Activated naive CD8-positive, alpha-beta T cell (primary cell): Measurements from ENCODE around the gene SLC33A1.
"Not testable (repeated sequence)": the region's sequence is repeated elsewhere in the genome, so short reads cannot be mapped to it uniquely, and the experiment has no call there.

ENCODE experiments used
- H3K27ac Mint-ChIP-seq: one replicate; pipeline ENCODE4 v1.8.0; 2021; ENCODE audit warnings: mixed read lengths
- H3K27me3 Mint-ChIP-seq: one replicate; pipeline ENCODE4 v1.8.0; 2021; ENCODE audit warnings: mixed read lengths
- H3K36me3 Mint-ChIP-seq: one replicate; pipeline ENCODE4 v1.8.0; 2021; ENCODE audit warnings: mixed read lengths
- H3K4me1 Mint-ChIP-seq: one replicate; pipeline ENCODE4 v1.8.0; 2021; ENCODE audit warnings: low read depth, mixed read lengths
- H3K4me3 Mint-ChIP-seq: one replicate; pipeline ENCODE4 v1.8.0; 2021; ENCODE audit warnings: mild to moderate bottlenecking, mixed read lengths
- H3K9me3 Mint-ChIP-seq: one replicate; pipeline ENCODE4 v1.8.0; 2021; ENCODE audit warnings: low read depth, mixed read lengths

Gene SLC33A1

DNA sequence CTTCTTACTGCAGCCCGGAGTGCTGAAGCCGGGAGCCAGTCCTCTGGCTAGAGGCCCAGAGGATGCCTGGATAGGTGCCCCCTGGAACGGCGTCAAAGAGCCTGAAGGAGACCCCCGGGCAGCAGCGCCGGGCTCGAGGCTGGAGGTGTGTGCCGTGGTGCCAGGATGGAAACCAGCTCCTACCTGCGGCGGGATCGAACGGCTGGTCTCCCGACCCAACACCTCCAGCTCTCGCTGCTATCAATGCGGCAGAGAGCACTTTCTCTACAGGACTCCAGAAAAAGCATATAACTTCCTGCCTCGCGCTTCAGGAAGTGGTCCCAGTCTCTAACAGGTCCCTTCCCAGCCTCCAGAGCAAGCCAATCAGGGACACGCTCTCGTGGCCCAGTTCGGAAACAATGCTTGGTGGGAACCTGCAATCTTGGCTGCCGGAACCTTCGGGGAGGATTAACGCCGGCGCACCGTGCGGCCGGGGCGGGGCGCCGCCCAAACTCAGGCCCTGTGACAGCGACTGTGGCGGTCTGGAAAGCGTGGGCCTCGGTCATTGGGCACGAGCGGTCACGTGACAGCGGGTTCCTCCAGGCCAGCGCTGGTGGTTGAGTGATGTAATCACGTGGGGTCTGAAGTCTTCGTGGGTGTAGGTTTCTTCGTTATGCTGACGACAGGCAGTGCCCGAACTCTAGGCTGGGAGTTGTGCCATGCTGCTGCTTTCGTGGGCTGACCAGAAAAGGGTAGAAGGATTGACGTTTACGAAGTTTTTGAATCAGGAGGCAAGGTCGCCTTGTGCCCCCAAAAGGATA, at the start of gene SLC33A1:
Gene SLC33A1 (minus strand): TSS at position 287 of the 800 bp plus-strand sequence. CDS start 430 bp downstream, outside the sequence.
- peaks cover 9% of the 10 kb centered on the region for H3K36me3 Mint-ChIP-seq
- peaks cover 36% of the 10 kb centered on the region for H3K4me1 Mint-ChIP-seq
- H3K27ac Mint-ChIP-seq: peak within 1 kb of the TSS; percentile 99
- no peaks in the 10 kb centered on the region for H3K9me3 Mint-ChIP-seq
- H3K27me3 Mint-ChIP-seq: no peaks in the 10 kb centered on the region
- peak within 1 kb of the TSS; percentile 97 for H3K4me3 Mint-ChIP-seq

DNA sequence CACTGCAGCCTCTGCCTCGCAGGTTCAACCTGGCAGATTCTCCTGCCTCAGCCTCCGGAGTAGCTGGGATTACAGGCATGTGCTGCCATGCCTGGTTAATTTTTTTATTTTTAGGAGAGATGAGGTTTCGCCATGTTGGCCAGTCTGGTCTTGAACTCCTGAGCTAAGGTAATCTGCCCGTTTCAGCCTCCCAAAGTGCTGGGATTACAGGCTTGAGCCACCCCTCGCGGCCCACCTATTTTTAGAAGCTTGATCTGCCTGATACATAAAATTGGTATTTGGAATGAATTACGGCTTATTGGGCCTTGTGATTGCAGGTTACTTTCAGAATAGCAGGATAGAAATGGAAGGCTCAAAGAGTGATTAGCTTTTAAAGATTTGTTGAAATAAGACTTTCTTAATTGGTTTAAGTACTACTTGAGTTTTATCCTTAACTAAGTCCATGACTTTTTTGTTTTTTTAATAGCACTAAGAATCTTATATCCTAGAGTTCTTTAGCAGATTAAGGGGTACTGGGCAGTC, 41.2 kb upstream of the SLC33A1 start:
- Mint-ChIP-seq H3K4me1 (peaks cover 7% of the 10 kb centered on the region), H3K4me3 (no peak overlapping the region), H3K36me3 (peaks cover 14% of the 10 kb centered on the region), H3K27ac (no peak overlapping the region), H3K9me3 (no peaks in the 10 kb centered on the region), H3K27me3 (no peaks in the 10 kb centered on the region)

DNA sequence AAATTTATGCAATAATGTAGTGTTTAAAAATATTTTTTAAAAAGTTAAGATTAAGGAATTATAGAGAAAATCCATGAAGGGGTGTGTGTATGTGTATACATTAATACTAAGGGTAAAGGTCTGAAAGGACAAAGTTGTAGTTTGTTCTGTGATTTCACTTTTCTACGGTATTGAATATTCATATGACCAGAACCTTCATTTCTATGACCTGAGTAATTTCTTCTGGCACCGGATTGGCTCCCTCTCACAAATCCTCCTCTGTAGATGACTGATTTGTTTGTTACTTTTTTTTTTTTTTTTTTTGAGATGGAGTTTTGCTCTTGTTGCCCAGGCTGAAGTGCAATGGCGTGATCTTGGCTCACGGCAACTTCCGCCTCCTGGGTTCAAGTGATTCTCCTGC, 37.1 kb upstream of the SLC33A1 start:
- H3K4me1 Mint-ChIP-seq: peaks cover 30% of the 10 kb centered on the region
- H3K27me3 Mint-ChIP-seq: no peaks in the 10 kb centered on the region
- H3K27ac Mint-ChIP-seq: no peak overlapping the region
- peaks cover 5% of the 10 kb centered on the region for H3K36me3 Mint-ChIP-seq
- H3K4me3 Mint-ChIP-seq: no peak overlapping the region
- H3K9me3 Mint-ChIP-seq: no peaks in the 10 kb centered on the region

DNA sequence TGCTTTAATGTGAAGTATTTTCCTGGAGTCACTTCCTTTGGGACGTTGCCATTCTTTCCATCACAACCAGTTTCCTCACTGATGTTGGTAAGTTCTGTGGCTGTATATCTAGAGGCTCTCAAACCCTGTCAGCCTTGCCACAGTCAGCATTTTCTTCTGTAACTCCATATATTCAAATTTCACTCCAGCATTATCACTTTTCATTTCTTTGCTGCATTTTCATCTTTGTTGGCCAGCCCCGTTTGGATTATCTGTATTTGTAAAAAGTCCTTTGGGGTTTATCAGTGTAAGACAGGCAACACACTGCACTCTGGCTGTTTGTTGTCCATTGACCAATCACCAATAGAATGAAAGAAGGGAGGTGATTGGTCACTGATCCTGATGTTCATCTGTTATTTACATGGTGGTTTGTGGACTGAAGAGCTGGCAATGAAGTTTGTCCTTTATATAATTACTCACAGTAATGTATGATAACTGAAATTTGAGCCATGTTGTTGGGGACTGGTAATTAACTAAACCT, 36.5 kb upstream of the SLC33A1 start:
- Mint-ChIP-seq H3K36me3 (peaks cover 5% of the 10 kb centered on the region), H3K4me3 (no peak overlapping the region), H3K4me1 (peaks cover 34% of the 10 kb centered on the region), H3K27me3 (no peaks in the 10 kb centered on the region), H3K9me3 (no peaks in the 10 kb centered on the region), H3K27ac (no peak overlapping the region)

DNA sequence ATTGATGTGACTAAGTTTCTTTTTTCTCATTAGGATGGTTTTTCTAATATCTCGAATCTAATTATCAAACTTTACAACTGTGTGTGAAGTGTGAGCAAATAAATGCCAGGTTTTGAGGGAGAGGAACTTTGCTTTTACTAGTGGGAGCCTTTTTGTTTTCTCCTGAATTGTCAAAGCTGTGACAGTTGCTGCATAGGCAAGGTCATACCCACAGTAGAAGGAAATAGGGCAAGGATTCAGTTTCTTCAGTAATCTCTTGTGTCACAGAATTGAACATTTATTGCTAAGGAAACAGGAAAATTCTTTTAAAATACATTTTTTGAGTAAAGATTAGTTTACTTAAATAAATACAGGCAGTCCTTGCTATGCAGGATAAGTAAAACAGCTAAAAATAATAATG, 35.7 kb upstream of the SLC33A1 start:
- H3K4me3 Mint-ChIP-seq: no peak overlapping the region
- no peaks in the 10 kb centered on the region for H3K9me3 Mint-ChIP-seq
- no peak overlapping the region for H3K27ac Mint-ChIP-seq
- H3K27me3 Mint-ChIP-seq: no peaks in the 10 kb centered on the region
- H3K4me1 Mint-ChIP-seq: peaks cover 37% of the 10 kb centered on the region
- peaks cover 4% of the 10 kb centered on the region for H3K36me3 Mint-ChIP-seq

DNA sequence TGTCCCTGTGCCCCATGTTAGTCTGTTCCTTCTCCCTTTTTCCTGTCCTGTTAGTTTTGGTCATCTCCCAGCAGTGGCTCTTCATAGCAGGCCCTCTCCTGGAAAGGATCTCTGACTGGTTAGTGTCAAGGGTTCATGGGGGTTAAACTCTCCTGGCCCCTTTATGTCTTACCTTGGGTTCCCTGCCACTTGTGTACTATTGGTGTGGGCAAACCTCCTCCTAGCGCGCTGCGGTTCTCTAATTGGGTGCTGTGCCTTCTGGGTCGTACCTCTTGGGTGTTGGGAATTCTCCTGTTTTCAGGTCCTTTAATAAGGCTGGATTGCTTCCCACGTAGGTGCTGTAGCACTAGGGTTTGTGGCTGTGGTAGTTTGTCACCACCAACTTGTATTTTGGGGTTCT, 35.0 kb upstream of the SLC33A1 start:
- no peak overlapping the region for H3K27ac Mint-ChIP-seq
- H3K4me3 Mint-ChIP-seq: no peak overlapping the region
- no peaks in the 10 kb centered on the region for H3K36me3 Mint-ChIP-seq
- peaks cover 42% of the 10 kb centered on the region for H3K4me1 Mint-ChIP-seq
- no peaks in the 10 kb centered on the region for H3K27me3 Mint-ChIP-seq
- H3K9me3 Mint-ChIP-seq: no peaks in the 10 kb centered on the region

DNA sequence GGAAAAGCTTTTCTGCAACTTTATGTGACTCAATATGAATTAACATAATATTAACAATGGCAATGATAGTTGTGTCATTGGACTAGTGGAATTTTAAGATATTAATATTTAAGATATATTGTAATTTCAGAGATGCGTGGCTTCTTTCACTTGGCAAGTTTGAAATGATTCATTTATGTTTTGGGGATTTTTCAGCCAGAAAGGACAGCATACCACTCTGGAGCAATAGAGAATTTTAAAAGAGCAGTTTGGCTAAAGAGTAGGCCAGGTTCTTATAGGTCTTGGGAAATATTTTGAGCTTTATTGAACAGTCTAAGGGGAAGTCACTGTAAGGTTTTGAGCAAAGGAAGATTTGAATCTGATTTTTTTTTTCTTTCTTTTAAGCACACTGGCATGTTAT, 32.7 kb upstream of the SLC33A1 start:
- Mint-ChIP-seq H3K4me3 (no peak overlapping the region), H3K36me3 (no peaks in the 10 kb centered on the region), H3K27ac (no peak overlapping the region), H3K4me1 (peaks cover 50% of the 10 kb centered on the region), H3K27me3 (no peaks in the 10 kb centered on the region), H3K9me3 (no peaks in the 10 kb centered on the region)

DNA sequence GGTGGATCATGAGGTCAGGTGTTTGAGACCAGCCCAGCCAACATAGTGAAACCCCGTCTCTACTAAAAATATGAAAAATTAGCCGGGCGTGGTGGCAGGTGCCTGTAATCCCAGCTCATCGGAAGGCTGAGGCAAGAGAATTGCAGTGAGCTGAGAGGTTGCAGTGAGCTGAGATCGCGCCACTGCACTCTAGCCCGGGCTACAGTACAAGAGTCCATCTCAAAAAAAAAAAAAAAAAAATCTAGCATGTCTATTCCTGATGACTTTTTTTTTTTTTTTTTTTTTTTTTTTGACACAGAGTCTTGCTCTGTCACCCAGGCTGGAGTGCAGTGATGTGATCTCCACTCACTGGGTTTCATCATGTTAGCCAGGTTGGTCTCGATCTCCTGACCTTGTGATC, 32.1 kb upstream of the SLC33A1 start:
- peaks cover 53% of the 10 kb centered on the region for H3K4me1 Mint-ChIP-seq
- not testable (repeated sequence) for H3K36me3 Mint-ChIP-seq, H3K9me3 Mint-ChIP-seq, H3K27me3 Mint-ChIP-seq, H3K27ac Mint-ChIP-seq, H3K4me3 Mint-ChIP-seq

DNA sequence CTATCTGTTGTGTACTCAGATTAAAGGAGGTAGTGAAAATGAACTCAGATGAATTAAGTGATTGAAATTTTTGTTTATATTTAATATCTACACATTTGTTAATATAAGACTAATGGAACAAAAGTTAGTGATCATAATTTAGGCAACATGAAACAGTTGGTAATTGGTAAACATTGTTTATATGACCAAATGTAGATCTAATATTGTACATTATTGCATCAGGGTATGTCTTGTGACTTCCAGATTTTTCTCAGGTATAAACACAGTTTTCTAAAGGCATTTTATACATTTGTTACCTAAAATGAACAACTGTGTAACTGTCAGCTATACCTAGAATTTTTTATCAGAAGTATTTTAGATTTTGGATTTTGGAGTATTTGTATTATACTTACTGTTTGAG, 31.1 kb upstream of the SLC33A1 start:
- H3K4me3 Mint-ChIP-seq: no peak overlapping the region
- H3K36me3 Mint-ChIP-seq: no peaks in the 10 kb centered on the region
- H3K4me1 Mint-ChIP-seq: peaks cover 53% of the 10 kb centered on the region
- no peaks in the 10 kb centered on the region for H3K9me3 Mint-ChIP-seq
- no peaks in the 10 kb centered on the region for H3K27me3 Mint-ChIP-seq
- no peak overlapping the region for H3K27ac Mint-ChIP-seq

DNA sequence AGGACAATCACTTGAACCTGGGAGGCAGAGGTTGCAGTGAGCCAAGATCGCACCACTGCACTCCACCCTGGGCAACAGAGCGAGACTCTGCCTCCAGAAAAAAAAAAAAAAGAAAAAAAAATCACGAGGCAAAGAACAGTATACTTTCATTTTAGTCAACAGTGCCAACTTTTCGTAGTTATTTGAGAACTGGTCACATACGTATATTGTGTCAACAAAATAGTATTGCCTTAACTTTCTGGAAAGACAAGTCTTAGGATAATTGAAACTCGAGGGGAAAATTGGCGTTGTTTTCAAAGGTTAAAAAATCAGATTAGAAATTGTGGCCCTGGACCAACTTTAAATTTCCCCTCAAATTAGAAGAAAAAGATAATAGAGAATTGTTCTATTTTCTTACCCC, 30.1 kb upstream of the SLC33A1 start:
- Mint-ChIP-seq H3K27me3 (no peaks in the 10 kb centered on the region), H3K4me1 (peaks cover 51% of the 10 kb centered on the region), H3K27ac (no peak overlapping the region), H3K36me3 (no peaks in the 10 kb centered on the region), H3K4me3 (no peak overlapping the region), H3K9me3 (no peaks in the 10 kb centered on the region)

DNA sequence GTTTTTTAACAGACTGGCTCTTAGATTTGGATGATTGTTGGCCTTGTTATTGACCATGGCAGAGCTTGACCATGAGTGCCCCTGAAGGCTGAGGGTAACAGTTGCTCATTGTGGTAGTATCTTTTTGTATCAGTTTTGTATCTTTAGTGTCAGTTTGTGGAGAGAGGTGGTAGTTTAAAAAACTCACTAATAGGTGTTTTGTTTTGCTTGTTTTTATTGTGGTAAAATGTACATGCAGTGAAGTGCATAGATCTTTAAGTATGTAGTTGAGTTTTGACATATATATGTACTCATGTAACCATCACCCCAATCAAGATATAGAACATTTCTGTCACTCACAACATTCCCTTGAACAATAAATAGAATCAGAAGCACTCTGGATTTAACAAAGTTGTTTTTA, 26.1 kb upstream of the SLC33A1 start:
- Mint-ChIP-seq H3K4me1 (peaks cover 61% of the 10 kb centered on the region), H3K4me3 (no peak overlapping the region), H3K27ac (no peak overlapping the region)

DNA sequence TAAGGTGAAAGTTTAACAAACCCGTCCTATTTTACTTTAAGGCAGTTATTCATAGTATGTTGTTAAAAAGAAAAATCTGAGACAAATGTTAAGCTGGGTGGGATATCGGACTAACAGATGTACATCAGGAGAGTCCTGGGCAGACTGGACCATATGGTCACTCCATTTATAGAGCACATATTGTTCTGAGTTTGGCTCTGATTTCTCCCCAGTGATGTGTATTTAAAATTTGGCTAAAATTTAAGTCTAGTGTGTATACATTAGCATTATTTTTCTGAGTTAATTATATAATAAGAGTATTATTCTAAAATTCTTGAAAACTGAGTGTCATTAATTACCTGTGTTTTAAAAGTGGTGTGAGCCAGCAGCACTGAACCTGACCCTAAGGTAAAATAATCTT, 22.3 kb upstream of the SLC33A1 start:
- peaks cover 63% of the 10 kb centered on the region for H3K4me1 Mint-ChIP-seq
- no peak overlapping the region for H3K4me3 Mint-ChIP-seq
- no peaks in the 10 kb centered on the region for H3K9me3 Mint-ChIP-seq
- no peaks in the 10 kb centered on the region for H3K36me3 Mint-ChIP-seq
- no peaks in the 10 kb centered on the region for H3K27me3 Mint-ChIP-seq
- no peak overlapping the region for H3K27ac Mint-ChIP-seq

More for the DNA sequence above, 26.1 kb upstream of the SLC33A1 start:
- Mint-ChIP-seq H3K36me3 (no peaks in the 10 kb centered on the region), H3K27me3 (no peaks in the 10 kb centered on the region), H3K9me3 (no peaks in the 10 kb centered on the region)

DNA sequence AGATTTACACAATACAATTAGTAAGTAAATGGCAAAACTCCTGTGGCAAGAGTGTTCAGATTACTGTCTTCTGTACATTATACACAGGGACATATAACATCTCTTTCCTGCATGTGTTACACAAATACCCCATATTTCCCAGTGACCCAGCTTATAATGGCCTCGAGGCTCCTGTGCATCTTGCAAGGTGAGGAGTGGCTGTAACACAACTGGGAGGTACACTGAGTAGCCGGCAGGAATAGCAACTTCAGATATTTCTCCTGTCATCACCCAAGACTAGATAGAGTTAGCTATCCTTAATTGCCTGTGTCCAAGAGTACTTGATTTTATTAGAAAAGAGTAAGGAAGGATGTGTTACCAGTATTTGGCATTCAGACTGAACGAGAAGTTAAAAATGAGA, 21.8 kb upstream of the SLC33A1 start:
- Mint-ChIP-seq H3K36me3 (no peaks in the 10 kb centered on the region), H3K27me3 (no peaks in the 10 kb centered on the region), H3K4me3 (no peak overlapping the region), H3K9me3 (no peaks in the 10 kb centered on the region), H3K27ac (no peak overlapping the region), H3K4me1 (peaks cover 60% of the 10 kb centered on the region)

DNA sequence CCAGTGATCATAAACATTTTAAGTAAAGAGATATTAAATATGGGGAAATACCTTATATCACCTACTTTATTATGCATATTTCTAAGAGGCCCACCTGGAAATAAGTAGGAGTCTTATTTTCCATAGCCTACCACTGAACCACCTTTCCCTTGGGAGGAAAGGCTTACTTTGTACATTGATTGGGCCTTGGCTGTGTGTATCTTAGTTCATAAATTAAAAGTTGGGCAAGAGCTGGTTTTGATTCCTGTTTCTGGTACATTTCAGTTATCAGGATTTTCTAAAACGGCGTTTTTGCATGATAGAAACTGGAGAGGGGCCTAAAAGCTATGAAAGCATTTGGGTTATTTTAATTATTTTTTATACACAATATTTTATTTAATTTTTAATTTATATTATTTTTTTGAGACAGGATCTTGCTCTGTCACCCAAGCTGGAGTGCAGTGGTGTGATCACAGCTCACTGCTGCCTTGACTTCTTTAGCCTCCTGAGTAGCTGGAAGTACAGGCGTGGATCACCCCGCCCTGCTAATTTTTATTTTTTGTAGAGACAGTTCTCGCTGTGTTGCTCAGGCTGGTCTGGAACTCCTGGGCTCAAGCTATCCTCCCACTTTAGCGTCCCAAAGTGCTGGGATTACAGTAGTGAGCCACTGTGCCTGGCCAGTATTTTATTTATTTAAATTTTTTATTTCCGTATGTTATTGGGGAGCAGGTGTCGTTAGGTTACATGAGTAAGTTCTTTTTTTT, 18.8 kb upstream of the SLC33A1 start:
- Mint-ChIP-seq H3K27me3 (no peaks in the 10 kb centered on the region), H3K9me3 (no peaks in the 10 kb centered on the region), H3K27ac (no peak overlapping the region), H3K36me3 (no peaks in the 10 kb centered on the region), H3K4me1 (peaks cover 43% of the 10 kb centered on the region), H3K4me3 (peak overlapping the region; percentile 95)

DNA sequence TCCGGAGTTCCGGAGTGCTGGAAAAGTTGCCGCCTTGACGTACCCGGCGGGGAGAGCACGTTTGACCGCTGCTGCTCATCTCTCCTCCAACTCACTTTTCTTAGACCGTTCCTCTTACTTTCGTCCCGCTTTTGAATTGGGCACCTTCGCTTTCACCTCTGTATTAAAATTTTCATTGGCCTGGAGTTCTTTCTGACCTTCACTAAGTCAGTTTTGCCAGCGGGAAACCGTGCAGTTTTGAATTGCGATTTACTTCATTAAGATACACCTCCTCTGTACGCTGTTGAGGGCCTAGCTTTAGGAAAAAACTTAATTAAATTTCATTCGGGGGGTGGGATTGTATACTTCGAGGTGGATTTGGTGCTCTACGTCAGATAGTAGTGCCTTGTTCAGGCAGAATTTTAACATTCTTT, 17.5 kb upstream of the SLC33A1 start:
- Mint-ChIP-seq H3K27me3 (no peaks in the 10 kb centered on the region), H3K4me1 (peaks cover 33% of the 10 kb centered on the region), H3K36me3 (no peaks in the 10 kb centered on the region), H3K27ac (peak overlapping the region; percentile 85), H3K4me3 (peak overlapping the region; percentile 95), H3K9me3 (no peaks in the 10 kb centered on the region)
